ENCODE results near the gene SERPINB13.
"Not testable (repeated sequence)": the region's sequence is repeated elsewhere in the genome, so short reads cannot be mapped to it uniquely, and the experiment has no call there.

SERPINB13 gene

GRCh38 chr18:63590966-63591695 lies 4.0 kb downstream of the SERPINB13 start:
- DNase-seq: no peak

GRCh38 chr18:63591725-63592124 lies 4.6 kb downstream of the SERPINB13 start:
- no peak for DNase-seq

- DNase-seq: no peak
These were observed 5.3 kb downstream of the SERPINB13 start for GRCh38 chr18:63592471-63592870.

DNA sequence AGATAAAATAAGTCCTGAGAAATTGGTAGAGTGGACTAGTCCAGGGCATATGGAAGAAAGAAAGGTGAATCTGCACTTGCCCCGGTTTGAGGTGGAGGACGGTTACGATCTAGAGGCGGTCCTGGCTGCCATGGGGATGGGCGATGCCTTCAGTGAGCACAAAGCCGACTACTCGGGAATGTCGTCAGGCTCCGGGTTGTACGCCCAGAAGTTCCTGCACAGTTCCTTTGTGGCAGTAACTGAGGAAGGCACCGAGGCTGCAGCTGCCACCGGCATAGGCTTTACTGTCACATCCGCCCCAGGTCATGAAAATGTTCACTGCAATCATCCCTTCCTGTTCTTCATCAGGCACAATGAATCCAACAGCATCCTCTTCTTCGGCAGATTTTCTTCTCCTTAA lies 9.8 kb downstream of the SERPINB13 start:
- no peak for DNase-seq

- no peak for DNase-seq
These were observed 16.2 kb downstream of the SERPINB13 start for GRCh38 chr18:63603355-63603754.

- no peak for DNase-seq
These were observed 16.6 kb downstream of the SERPINB13 start for GRCh38 chr18:63603772-63604171.

GRCh38 chr18:63604791-63605567 lies 17.8 kb downstream of the SERPINB13 start:
- DNase-seq: no peak

DNA sequence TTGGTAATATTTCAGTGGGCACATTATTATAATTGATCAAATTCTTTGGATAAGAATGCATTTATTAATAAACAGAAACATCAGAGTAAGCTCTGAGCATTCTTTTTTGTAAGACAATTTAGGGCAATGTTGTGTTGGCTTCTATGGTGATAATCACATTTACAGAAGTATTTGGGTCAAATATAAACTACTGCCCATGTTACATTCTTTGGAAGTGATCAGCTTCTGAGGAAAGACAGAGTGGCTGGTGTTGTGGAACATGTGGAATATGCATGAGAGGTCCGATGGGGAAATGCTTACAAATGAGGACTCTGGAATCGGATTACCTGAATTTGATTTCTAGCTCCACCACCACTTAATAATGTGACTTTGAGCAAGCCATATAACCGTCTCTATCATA lies 19.4 kb downstream of the SERPINB13 start:
- DNase-seq: no peak

DNA sequence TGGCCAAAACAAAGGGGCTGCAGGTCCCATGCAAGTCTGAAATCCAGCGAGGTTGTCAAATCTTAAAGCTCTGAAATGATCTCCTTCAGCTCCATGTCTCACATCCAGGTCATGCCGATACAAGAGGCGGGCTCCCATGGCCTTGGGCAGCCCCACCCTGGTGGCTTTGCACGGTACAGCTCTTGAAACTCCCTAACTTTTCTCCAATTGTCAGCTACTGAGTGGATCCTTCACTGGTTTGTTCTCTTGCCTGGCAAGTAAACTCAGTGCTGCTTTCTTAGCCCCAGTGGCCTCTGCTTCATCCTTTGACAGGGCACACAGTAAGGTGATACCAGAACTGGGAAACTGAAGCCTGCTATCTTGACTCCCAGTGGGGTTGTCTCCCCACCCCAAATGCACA lies 26.3 kb downstream of the SERPINB13 start:
- no peak for DNase-seq

DNA sequence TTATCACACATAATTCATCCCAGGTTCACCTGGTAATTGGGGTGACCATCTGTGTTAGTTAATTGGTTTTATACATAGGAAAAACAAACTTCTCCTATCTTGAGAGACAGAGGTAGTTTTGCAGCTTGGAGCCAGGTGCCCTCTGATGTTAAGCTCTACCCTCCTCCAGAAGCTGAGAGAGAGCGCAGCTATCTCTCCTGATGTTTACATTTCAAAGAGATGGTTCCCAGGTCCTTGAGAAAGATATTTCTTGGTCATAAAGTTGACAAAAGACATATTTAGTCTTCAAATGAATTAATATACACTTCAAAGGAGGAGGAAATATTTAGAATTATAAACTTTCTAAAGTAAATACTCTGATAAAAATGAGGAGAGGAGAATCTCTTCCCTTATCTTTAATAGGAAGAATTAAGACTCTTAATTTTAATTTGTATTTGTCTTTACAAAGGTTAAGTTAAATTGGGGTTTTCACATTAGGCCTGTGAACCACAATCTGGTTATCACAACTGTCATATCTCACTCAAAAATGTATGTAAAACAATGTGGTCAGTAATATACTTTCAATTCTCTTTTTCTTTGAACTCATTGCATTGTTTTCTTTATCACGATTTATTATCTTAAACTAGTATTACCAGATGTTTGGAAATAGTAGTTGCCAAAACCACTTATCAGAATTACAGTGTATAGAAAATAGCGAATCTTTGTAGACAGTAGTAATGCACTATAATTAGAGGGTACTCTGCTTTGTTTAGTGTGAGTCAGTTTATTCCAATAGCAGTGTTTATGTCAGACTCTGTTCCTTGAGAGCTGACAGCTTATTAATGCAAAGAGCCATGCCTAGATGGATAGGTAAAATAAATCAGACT lies 30.1 kb downstream of the SERPINB13 start:
- DNase-seq: no peak

DNA sequence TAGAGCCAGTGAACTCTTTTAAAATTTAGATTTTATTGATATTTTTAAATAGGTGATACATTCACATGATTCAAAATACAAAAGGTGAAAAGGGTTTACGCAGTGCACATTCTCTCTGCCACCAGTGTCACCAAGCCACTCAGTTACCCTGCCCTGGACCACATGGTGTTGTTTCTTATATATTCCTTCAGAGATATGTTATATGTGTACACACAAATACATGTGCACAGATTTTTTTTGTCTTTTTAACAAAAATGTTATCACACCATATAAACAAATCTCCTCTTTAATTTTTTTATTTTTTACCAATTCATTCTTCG lies 30.7 kb downstream of the SERPINB13 start:
- DNase-seq: no peak

GRCh38 chr18:63619661-63620060 lies 32.5 kb downstream of the SERPINB13 start:
- DNase-seq: no peak

DNA sequence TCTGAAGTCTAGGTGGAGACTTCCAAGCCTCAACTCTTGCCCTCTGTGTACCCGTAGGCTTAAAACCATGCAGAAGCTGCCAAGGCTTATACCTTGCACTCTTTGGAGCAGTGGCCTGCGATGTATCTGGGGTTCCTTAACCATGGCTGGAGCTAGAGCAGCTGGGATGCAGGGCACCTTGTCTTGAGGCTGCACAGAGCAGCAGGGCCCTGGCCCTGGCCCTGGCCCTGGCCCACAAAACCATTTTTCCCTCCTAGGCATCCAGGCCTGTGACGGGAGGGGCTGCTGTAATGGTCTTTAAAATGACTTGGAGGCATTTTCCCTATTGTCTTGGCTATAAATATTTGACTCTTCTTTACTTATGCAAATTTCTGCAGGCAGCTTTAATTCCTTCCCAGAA lies 37.7 kb downstream of the SERPINB13 start:
- DNase-seq: no peak

- no peak for DNase-seq
These were observed 39.3 kb downstream of the SERPINB13 start for GRCh38 chr18:63626431-63626830.

GRCh38 chr18:63627819-63628218 lies 40.7 kb downstream of the SERPINB13 start:
- DNase-seq: no peak

GRCh38 chr18:63637703-63638102 lies 50.6 kb downstream of the SERPINB13 start:
- DNase-seq: no peak

GRCh38 chr18:63641157-63641680 lies 54.1 kb downstream of the SERPINB13 start:
- DNase-seq: not testable (repeated sequence)

- not testable (repeated sequence) for DNase-seq
These were observed 55.7 kb downstream of the SERPINB13 start for GRCh38 chr18:63642668-63643356.

DNA sequence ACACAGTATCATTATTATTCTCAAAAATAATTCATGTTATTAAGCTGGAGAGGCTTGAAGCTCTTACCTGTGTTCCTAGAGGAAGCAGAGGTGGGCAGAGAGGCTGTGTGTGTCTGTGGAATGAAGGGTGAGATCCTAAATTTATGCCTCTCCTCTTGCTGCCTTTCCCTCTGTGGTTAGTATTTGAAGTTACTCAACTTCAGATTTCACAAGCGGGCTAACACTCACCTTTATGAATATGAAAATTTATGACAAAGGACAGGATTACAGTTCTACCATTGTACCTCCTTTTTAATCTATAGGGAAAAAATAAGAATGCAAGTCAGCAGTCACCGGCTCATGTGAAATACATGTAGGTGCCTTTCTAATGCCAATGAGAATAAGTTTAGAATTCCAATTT lies 57.0 kb downstream of the SERPINB13 start, which contains the start of gene SERPINB4:
TSS of gene SERPINB4 (minus strand) at position 115 of the 400 bp plus-strand sequence. CDS start 679 bp downstream, outside the sequence.
- not testable (repeated sequence) for DNase-seq

GRCh38 chr18:63644694-63645093 lies 57.6 kb downstream of the SERPINB13 start:
- DNase-seq: not testable (repeated sequence)

- no peak for DNase-seq
These were observed 59.8 kb downstream of the SERPINB13 start for GRCh38 chr18:63646936-63647335.

GRCh38 chr18:63648241-63648640 lies 61.1 kb downstream of the SERPINB13 start:
- DNase-seq: no peak
